SJCRH30 (cell line): ENCODE measurements around the gene ZNF628. TPM values are rescaled to one million over a fixed set of nuclear protein-coding genes. Genes with fewer than 3 reads are reported as not detected.
A peak's percentile ranks its signal among the peaks of the same experiment; 100 is the strongest.
"Not testable (repeated sequence)": the region's sequence is repeated elsewhere in the genome, so short reads cannot be mapped to it uniquely, and the experiment has no call there.

Experiments
- DNase-seq, 2 experiments: peaks; one replicate each; pipeline ENCODE4 v3.0.0-alpha.2; 2015 to 2020
- H3K27ac ChIP-seq: fragments of 250-450 bp; sonication (Bioruptor Pico); 2 replicates; pipeline ENCODE4 v1.5.1; 2020; ENCODE audit warnings: mild to moderate bottlenecking, moderate library complexity
- H3K27me3 ChIP-seq: fragments of 250-450 bp; sonication (Bioruptor Pico); 2 replicates; pipeline ENCODE4 v1.5.1; 2020; ENCODE audit warnings: mild to moderate bottlenecking, moderate library complexity
- H3K36me3 ChIP-seq: fragments of 250-450 bp; sonication (Bioruptor Pico); 2 replicates; pipeline ENCODE4 v1.5.1; 2020; ENCODE audit warnings: mild to moderate bottlenecking, moderate library complexity
- H3K4me1 ChIP-seq: fragments of 250-450 bp; sonication (Bioruptor Pico); 2 replicates; pipeline ENCODE4 v1.5.1; 2020; ENCODE audit warnings: mild to moderate bottlenecking, moderate library complexity
- H3K4me3 ChIP-seq: fragments of 250-450 bp; sonication (Bioruptor Pico); 2 replicates; pipeline ENCODE4 v1.5.1; 2020; ENCODE audit warnings: mild to moderate bottlenecking, moderate library complexity
- H3K9me3 ChIP-seq: fragments of 250-450 bp; sonication (Bioruptor Pico); replicated peaks from 2 replicates; pipeline ENCODE4 v1.5.1; 2020; ENCODE audit warnings: mild to moderate bottlenecking, moderate library complexity
- total RNA-seq: library from RNA; depleted of rRNA; stranded (reverse); fragments of >200 nt; shearing (Covaris generic); gene quantifications from 2 replicates; pipeline ENCODE4 v1.2.3, GENCODE V29; 2014

The ZNF628 gene
- total RNA-seq, 1 experiment from 2014 or later = 2.9 TPM

DNA sequence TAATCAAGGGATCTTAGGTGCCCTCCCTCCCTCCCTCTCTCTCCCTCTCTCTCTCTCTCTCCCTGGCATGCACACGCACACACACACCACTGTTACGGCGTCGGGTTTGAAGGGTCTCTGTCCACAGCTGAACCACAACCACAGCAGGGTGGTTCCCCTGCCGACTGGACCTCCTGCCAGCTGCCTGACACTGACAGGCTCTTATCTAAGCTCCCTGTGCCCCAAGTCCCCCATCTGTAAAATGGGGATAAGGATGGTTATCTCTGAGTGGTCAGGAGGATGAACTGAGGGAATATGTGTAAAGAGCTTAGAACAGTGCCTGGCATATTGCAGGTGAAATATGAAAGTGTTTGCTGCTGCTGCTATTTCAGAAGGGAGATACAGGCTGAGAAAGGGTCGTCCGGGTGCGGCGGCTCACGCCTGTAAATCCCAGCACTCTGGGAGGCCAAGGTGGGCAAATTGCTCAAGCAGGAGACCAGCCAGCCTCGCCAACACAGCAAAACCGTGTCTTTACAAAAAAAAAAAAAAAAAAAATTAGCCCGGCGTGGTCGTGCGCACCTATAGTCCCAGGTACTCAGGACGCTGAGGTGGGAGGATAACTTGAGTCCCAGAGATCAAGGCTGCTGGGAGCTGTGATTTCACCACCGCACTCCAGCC is 32.5 kb upstream of the ZNF628 start:
- H3K4me1 ChIP-seq = no peaks in the 10 kb centered on the region
- no peak overlapping the region for H3K4me3 ChIP-seq
- no peaks in the 10 kb centered on the region for H3K9me3 ChIP-seq
- DNase-seq = no peak
- no peaks in the 10 kb centered on the region for H3K36me3 ChIP-seq
- H3K27ac ChIP-seq = no peak overlapping the region
- H3K27me3 ChIP-seq = no peaks in the 10 kb centered on the region

GRCh38 chr19:55444646-55445045 is 31.8 kb upstream of the ZNF628 start:
- Histone ChIP-seq H3K4me1 (no peaks in the 10 kb centered on the region), H3K27me3 (no peaks in the 10 kb centered on the region), H3K36me3 (no peaks in the 10 kb centered on the region), H3K9me3 (no peaks in the 10 kb centered on the region), H3K27ac (no peak overlapping the region), H3K4me3 (no peak overlapping the region)
- DNase-seq = no peak

- H3K27ac ChIP-seq = no peak overlapping the region
- H3K9me3 ChIP-seq = no peaks in the 10 kb centered on the region
- no peak overlapping the region for H3K4me3 ChIP-seq
- DNase-seq = no peak
- H3K36me3 ChIP-seq = no peaks in the 10 kb centered on the region
- H3K27me3 ChIP-seq = no peaks in the 10 kb centered on the region
- no peaks in the 10 kb centered on the region for H3K4me1 ChIP-seq
Observed at GRCh38 chr19:55446060-55446459, 30.4 kb upstream of the ZNF628 start.

DNA sequence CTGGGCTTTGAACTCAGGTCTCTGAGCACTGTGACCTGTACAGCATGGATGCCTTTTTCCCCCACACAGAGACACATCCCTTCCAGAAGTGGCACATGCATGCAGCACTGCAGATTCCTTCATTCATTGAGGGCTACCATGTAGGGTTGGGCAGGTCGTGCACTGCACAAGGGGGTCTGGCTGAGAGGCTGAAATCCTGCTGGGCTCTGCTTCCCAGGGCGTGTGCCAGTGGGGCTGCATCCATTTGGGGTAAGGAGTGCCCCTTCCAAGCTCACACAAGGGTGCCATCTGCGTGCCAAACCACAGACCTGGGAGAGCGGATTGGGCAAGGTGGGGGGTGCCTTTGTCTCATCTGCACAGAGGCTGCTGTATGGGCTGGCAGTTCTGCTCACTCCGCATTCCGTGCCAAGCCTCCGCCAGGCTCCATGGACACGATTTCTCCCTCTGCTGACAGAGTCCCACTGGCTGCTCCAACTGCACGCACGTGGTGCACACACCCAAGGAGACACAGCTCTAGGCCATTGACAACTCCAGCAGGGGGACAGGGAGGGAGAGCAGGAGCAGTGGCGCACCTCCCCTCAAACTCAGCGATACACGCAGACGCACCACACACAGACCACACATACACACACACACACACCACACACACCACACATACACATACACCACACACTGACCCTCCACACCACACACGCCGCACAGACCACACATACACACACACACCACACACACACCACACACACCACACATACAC is 28.8 kb upstream of the ZNF628 start:
- Histone ChIP-seq H3K4me3 (no peak overlapping the region), H3K9me3 (no peaks in the 10 kb centered on the region), H3K36me3 (no peaks in the 10 kb centered on the region), H3K27ac (no peak overlapping the region), H3K27me3 (no peaks in the 10 kb centered on the region), H3K4me1 (no peaks in the 10 kb centered on the region)
- DNase-seq = peak; percentile 38 to 47

DNA sequence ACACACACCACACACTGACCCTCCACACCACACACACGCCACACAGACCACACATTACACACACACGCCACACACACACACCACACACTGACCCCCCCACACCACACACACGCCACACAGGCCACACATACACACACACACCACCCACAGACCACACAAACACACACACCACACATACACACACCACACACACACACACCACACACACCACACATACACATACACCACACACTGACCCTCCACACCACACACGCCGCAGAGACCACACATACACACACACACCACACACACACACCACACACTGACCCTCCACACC is 28.3 kb upstream of the ZNF628 start:
- H3K4me3 ChIP-seq, DNase-seq, H3K36me3 ChIP-seq, H3K9me3 ChIP-seq, H3K4me1 ChIP-seq, H3K27ac ChIP-seq, H3K27me3 ChIP-seq: not testable (repeated sequence)

- DNase-seq = no peak
- Histone ChIP-seq H3K9me3 (no peaks in the 10 kb centered on the region), H3K4me3 (no peak overlapping the region), H3K4me1 (no peaks in the 10 kb centered on the region), H3K27me3 (no peaks in the 10 kb centered on the region), H3K27ac (no peak overlapping the region), H3K36me3 (no peaks in the 10 kb centered on the region; the same call in 1 of the 2 replicates)
Observed at GRCh38 chr19:55449469-55449868, 26.9 kb upstream of the ZNF628 start.

DNA sequence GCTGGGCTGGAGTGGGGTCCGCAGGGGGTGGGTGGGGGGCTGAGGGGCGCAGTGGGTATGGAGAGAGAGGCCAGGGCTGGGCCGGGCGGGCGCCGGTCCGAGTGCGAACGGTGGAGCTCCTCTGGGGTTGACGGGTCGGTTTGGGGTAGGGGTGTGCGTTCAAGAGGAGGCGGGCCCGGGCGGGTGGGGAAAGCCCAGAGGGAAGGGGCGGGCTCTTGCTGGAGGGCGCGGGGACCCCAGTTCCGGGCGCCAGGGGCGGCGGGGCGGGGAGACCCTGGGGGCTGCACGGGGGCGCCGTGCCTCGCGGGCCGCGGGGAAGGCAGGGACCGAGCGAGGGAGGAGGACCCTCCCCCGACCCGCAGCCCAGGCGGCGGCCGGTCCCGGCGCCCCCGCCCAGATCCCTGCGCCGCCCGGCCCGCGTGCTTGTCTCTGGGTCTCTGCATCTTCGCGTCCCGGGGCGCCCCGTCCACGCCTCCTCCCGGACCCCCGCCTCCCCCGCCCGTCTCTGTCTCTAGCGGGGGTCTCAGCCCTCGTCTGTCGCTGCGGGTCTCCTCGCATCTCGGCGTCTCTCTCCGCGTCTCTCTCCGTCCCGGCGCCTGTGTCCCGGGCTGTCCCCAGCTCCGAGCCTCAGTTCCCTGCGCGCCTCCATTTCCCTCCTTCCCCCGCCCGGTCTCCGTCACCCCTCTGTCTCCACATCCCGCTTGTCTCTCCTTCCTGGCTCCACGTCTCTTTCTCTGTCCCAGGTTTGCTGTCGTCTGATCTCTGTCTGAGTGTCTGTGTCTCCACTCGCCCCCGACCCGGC is 25.1 kb upstream of the ZNF628 start:
- Histone ChIP-seq H3K27ac (no peak overlapping the region), H3K4me3 (peak overlapping the region; percentile 17; the same call in 1 of the 2 replicates)

GRCh38 chr19:55451965-55452748 is 24.3 kb upstream of the ZNF628 start:
- DNase-seq = no peak
- no peaks in the 10 kb centered on the region for H3K9me3 ChIP-seq
- no peak overlapping the region for H3K4me3 ChIP-seq
- H3K4me1 ChIP-seq = no peaks in the 10 kb centered on the region
- H3K36me3 ChIP-seq = no peaks in the 10 kb centered on the region; the same call in 1 of the 2 replicates
- no peaks in the 10 kb centered on the region for H3K27me3 ChIP-seq
- no peak overlapping the region for H3K27ac ChIP-seq

More for the DNA sequence above, 25.1 kb upstream of the ZNF628 start:
- no peaks in the 10 kb centered on the region for H3K27me3 ChIP-seq
- no peaks in the 10 kb centered on the region for H3K9me3 ChIP-seq
- no peaks in the 10 kb centered on the region for H3K4me1 ChIP-seq
- no peak for DNase-seq
- H3K36me3 ChIP-seq = no peaks in the 10 kb centered on the region; the same call in 1 of the 2 replicates

GRCh38 chr19:55452749-55453346 is 23.6 kb upstream of the ZNF628 start:
- no peaks in the 10 kb centered on the region for H3K9me3 ChIP-seq
- H3K4me1 ChIP-seq = no peaks in the 10 kb centered on the region
- peak; percentile 79 to 81 for DNase-seq
- no peaks in the 10 kb centered on the region; the same call in 1 of the 2 replicates for H3K36me3 ChIP-seq
- no peak overlapping the region for H3K4me3 ChIP-seq
- H3K27me3 ChIP-seq = no peaks in the 10 kb centered on the region
- no peak overlapping the region for H3K27ac ChIP-seq

GRCh38 chr19:55453511-55454260 is 22.7 kb upstream of the ZNF628 start:
- Histone ChIP-seq H3K36me3 (no peaks in the 10 kb centered on the region; the same call in 1 of the 2 replicates), H3K27me3 (no peaks in the 10 kb centered on the region), H3K4me3 (no peak overlapping the region), H3K27ac (no peak overlapping the region), H3K4me1 (no peaks in the 10 kb centered on the region), H3K9me3 (no peaks in the 10 kb centered on the region)
- DNase-seq = no peak

GRCh38 chr19:55454787-55455243 is 21.6 kb upstream of the ZNF628 start:
- Histone ChIP-seq H3K9me3 (no peaks in the 10 kb centered on the region), H3K27me3 (no peaks in the 10 kb centered on the region), H3K36me3 (no peaks in the 10 kb centered on the region; the same call in 1 of the 2 replicates), H3K4me3 (no peak overlapping the region), H3K27ac (no peak overlapping the region), H3K4me1 (no peaks in the 10 kb centered on the region)
- DNase-seq = peak; percentile 54 to 63

DNA sequence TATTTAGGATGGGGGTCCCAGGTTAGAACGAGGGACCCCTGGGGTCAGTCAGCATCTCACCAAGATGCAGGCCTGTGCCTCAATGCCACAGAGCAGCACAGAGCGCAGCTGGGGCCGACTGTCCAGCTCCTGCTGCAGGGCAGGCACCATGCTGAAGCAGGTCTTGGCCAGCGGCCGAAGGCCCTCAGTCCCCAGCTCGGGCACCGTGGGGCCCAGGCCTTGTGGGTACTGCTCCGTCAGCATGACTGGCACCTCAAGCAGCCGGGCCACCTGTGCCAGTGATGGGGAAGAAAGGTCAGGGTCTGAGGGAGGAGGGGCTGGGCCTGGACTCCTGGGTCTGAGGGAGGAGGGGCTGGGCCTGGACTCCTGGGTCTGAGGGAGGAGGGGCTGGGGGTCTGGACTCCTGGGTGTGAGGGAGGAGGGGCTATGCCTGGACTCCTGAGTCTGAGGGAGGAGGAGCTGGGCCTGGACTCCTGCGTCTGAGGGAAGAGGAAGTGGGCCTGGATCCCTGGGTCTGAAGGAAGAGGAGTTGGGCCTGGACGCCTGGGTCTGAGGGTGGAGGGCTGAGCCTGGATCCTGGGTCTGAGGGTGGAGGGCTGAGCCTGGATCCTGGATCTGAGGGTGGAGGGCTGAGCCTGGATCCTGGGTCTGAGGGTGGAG is 20.7 kb upstream of the ZNF628 start:
- no peaks in the 10 kb centered on the region for H3K27me3 ChIP-seq
- H3K4me3 ChIP-seq = no peak overlapping the region
- no peaks in the 10 kb centered on the region; the same call in 1 of the 2 replicates for H3K36me3 ChIP-seq
- peaks cover 6% of the 10 kb centered on the region; the same call in 1 of the 2 replicates for H3K4me1 ChIP-seq
- DNase-seq = no peak
- no peak overlapping the region for H3K27ac ChIP-seq
- H3K9me3 ChIP-seq = no peaks in the 10 kb centered on the region

GRCh38 chr19:55456347-55456746 is 20.1 kb upstream of the ZNF628 start:
- no peak for DNase-seq
- Histone ChIP-seq H3K9me3 (no peaks in the 10 kb centered on the region), H3K4me3 (no peak overlapping the region), H3K36me3 (no peaks in the 10 kb centered on the region; the same call in 1 of the 2 replicates), H3K4me1 (peaks cover 7% of the 10 kb centered on the region; the same call in 1 of the 2 replicates), H3K27ac (no peak overlapping the region), H3K27me3 (no peaks in the 10 kb centered on the region)
